Peyer's patch (tissue), 4 donors: ENCODE results near the gene BRMS1L.

ENCODE experiments used
- CTCF ChIP-seq, 6 experiments: fragments of 450-650 bp in 4 of 6; fragments of 200-600 bp in 2 of 6; sonication (generic) in 1 of 6; IDR thresholded peaks; one replicate each; pipeline ENCODE4 v1.5.1; 2017 to 2019; ENCODE audit warnings: antibody characterized with exemption in 6 of 6, mild to moderate bottlenecking in 3 of 6, moderate library complexity in 1 of 6
- POLR2A ChIP-seq, 2 donors: fragments of 450-650 bp; IDR thresholded peaks; one replicate each; pipeline ENCODE4 v1.5.1; 2017; ENCODE audit warnings: antibody characterized with exemption in 2 of 2, mild to moderate bottlenecking in 2 of 2, moderate library complexity in 2 of 2

DNA sequence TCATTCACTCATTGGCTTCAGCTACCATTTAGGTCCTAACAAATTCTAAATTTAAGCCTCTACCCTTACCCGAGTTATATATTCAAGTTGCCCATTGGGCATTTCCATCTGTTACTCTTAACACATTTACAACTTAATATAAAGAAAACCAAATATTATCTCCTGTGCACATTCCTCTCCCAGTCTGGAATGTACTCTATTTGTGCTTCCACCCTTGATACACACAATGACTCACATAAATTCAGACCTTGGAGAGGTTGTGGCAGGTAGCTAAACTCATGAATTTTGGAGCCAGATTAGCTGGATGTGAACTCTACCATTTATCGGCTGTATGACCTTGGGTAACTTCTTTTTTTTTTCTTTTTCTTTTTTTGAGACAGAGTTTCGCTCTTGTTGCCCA, 51.1 kb downstream of the BRMS1L start:
- TF ChIP-seq CTCF (IDR thresholded peaks at IDR 0.05): no peak
- TF ChIP-seq POLR2A (IDR thresholded peaks at IDR 0.05): no peak
